Mesendoderm (in vitro differentiated cells): ENCODE data around the gene SPTA1. TPM values are rescaled to one million over a fixed set of nuclear protein-coding genes. Genes with fewer than 3 reads are reported as not detected.

ENCODE experiments used
- DNase-seq: peaks from one replicate; pipeline ENCODE4 v3.0.0; 2013
- H2AK5ac ChIP-seq: 2 replicates; pipeline ENCODE4 v1.6.1; 2013; ENCODE audit warnings: low read length, inconsistent platforms
- H2BK120ac ChIP-seq: 2 replicates; pipeline ENCODE4 v1.6.1; 2013; ENCODE audit warnings: low read depth, mild to moderate bottlenecking, low read length, moderate library complexity, mixed read lengths
- H2BK15ac ChIP-seq: replicated peaks from 2 replicates; pipeline ENCODE4 v1.6.1; 2013; ENCODE audit warnings: low read depth, mild to moderate bottlenecking, moderate library complexity
- H2BK5ac ChIP-seq: 2 replicates; pipeline ENCODE4 v1.6.1; 2013; ENCODE audit warnings: low read length, inconsistent platforms
- H3K18ac ChIP-seq: 2 replicates; pipeline ENCODE4 v1.6.1; 2013; ENCODE audit warnings: mild to moderate bottlenecking, low read length, mixed read lengths
- H3K23ac ChIP-seq: one replicate; pipeline ENCODE4 v1.6.1; 2013; ENCODE audit warnings: low read length
- H3K27ac ChIP-seq: 2 replicates; pipeline ENCODE4 v1.5.1; 2013; ENCODE audit warnings: low read depth, mild to moderate bottlenecking, inconsistent platforms, low read length, moderate library complexity
- H3K27me3 ChIP-seq: 2 replicates; pipeline ENCODE4 v1.6.1; 2013; ENCODE audit warnings: low read length, control low read depth, mild to moderate bottlenecking, inconsistent platforms; ENCODE audit not compliant: insufficient read depth, poor library complexity
- H3K36me3 ChIP-seq: 2 replicates; pipeline ENCODE4 v1.6.1; 2013; ENCODE audit warnings: low read length, inconsistent platforms; ENCODE audit not compliant: control insufficient read depth, insufficient read depth
- H3K4ac ChIP-seq: one replicate; pipeline ENCODE4 v1.6.1; 2013; ENCODE audit warnings: low read depth, mild to moderate bottlenecking, low read length, moderate library complexity
- H3K4me1 ChIP-seq: 2 replicates; pipeline ENCODE4 v1.6.1; 2013; ENCODE audit warnings: low read depth, low read length, inconsistent platforms; ENCODE audit not compliant: control insufficient read depth
- H3K4me2 ChIP-seq: 2 replicates; pipeline ENCODE4 v1.6.1; 2013; ENCODE audit warnings: low read length
- H3K4me3 ChIP-seq: 2 replicates; pipeline ENCODE4 v1.5.1; 2013; ENCODE audit warnings: mild to moderate bottlenecking, low read length
- H3K56ac ChIP-seq: one replicate; pipeline ENCODE4 v1.6.1; 2013; ENCODE audit warnings: low read length
- H3K79me1 ChIP-seq: 2 replicates; pipeline ENCODE4 v1.6.1; 2013; ENCODE audit warnings: low read length, inconsistent platforms
- H3K79me2 ChIP-seq: 2 replicates; pipeline ENCODE4 v1.6.1; 2013; ENCODE audit warnings: mild to moderate bottlenecking, low read length; ENCODE audit not compliant: control insufficient read depth, insufficient read depth
- H3K9ac ChIP-seq: 2 replicates; pipeline ENCODE4 v1.6.1; 2013; ENCODE audit warnings: low read length, inconsistent platforms
- H4K5ac ChIP-seq: one replicate; pipeline ENCODE4 v1.6.1; 2013; ENCODE audit warnings: low read length
- H4K8ac ChIP-seq: one replicate; pipeline ENCODE4 v1.6.1; 2013; ENCODE audit warnings: low read depth, mild to moderate bottlenecking, control low read depth, low read length, moderate library complexity
- WGBS: extraction: QIAGEN DNeasy Blood & Tissue Kit; methylation state at CpG from one replicate; pipeline ENCODE4 v1.1.7; 2013; ENCODE audit warnings: low lambda C conversion rate, missing lambda C conversion rate; ENCODE audit not compliant: insufficient coverage; ENCODE audit errors: extremely low coverage; 5-methylcytosine and 5-hydroxymethylcytosine counted together
- polyA plus RNA-seq, 2 experiments: library from polyadenylated mRNA; stranded (reverse); fragments of 200-250 nt; gene quantifications; one replicate each; pipeline ENCODE4 v1.2.3, GENCODE V29; 2013

Gene SPTA1
- 0.01 TPM for polyA plus RNA-seq (2013, experiment 1 of 2)
- polyA plus RNA-seq (2013, experiment 2 of 2), result 0.04 TPM

DNA sequence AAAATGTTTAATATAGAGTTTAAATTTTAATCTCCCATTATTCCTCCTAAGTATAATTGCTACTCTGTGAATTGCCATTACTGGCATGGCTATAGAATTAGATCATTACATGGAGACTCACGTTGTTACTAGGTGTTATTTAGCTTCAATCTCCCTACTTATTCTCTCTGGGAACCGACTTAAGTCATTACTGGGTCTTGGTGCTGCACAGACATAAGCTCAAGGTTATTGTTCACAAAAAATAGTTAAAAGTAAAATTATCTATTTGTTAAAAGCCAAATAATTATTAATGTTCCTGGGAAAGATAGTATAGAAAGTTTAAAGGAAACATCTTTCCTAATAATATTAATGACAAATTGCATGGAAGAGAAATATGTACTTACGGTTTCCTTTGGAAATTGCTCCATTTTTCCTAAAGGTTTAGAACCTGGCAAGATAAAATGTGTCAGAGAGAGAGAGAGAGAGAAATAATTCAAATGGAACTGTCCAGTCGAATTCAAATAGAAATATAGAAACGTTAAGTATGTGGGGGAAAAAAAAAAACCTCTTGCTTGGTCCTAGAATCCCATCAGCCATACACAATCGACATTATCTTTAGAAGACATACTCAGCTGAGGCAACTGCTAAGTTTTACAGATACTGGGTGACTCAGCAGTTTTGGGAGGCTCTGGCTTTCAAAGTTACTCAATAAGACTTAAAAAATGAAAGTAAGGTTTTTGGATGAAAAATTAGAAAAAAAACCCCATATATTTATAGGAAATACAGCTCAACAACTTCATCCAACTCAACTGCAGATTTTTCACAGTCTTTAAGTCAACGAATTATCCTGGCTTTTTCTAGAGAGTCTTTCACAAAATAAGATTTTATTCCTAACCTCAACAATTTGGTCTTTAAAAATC, at the start of gene SPTA1:
Gene SPTA1 (minus strand): TSS at position 605 of the 899 bp plus-strand sequence. CDS start 198 bp downstream, at position 407.
- no CpG with 5 or more reads among the region's 7 CpGs for WGBS
- no peak within 1 kb of the TSS for H2BK15ac ChIP-seq
- H3K79me1 ChIP-seq, result no peaks in the 10 kb centered on the region
- no peak within 1 kb of the TSS for H2BK120ac ChIP-seq
- no peak within 1 kb of the TSS for H3K4me2 ChIP-seq
- H2BK5ac ChIP-seq, result no peak within 1 kb of the TSS
- no peaks in the 10 kb centered on the region for H3K4me1 ChIP-seq
- no peak within 1 kb of the TSS for H3K4me3 ChIP-seq
- peak; percentile 10 for DNase-seq
- no peak within 1 kb of the TSS for H3K18ac ChIP-seq
- H3K9ac ChIP-seq, result no peak within 1 kb of the TSS
- no peak within 1 kb of the TSS for H3K27ac ChIP-seq
- no peak within 1 kb of the TSS for H4K8ac ChIP-seq
- no peak within 1 kb of the TSS for H3K4ac ChIP-seq
- no peak within 1 kb of the TSS for H4K5ac ChIP-seq
- no peaks in the 10 kb centered on the region for H3K36me3 ChIP-seq
- no peak within 1 kb of the TSS for H2AK5ac ChIP-seq
- no peak within 1 kb of the TSS for H3K56ac ChIP-seq
- H3K23ac ChIP-seq, result no peak within 1 kb of the TSS
- no peaks in the 10 kb centered on the region for H3K79me2 ChIP-seq
- H3K27me3 ChIP-seq, result no peaks in the 10 kb centered on the region

GRCh38 chr1:158735848-158736247, 49.3 kb upstream of the SPTA1 start:
- Histone ChIP-seq H2AK5ac (no peak overlapping the region), H2BK15ac (no peak overlapping the region), H4K5ac (no peak overlapping the region), H3K56ac (no peak overlapping the region), H3K27ac (no peak overlapping the region), H3K27me3 (no peaks in the 10 kb centered on the region), H3K18ac (no peak overlapping the region), H3K79me1 (no peaks in the 10 kb centered on the region), H2BK120ac (no peak overlapping the region), H3K79me2 (no peaks in the 10 kb centered on the region), H3K4ac (no peak overlapping the region), H3K36me3 (no peaks in the 10 kb centered on the region), H3K4me1 (no peaks in the 10 kb centered on the region), H3K4me2 (no peak overlapping the region), H3K4me3 (no peak overlapping the region), H3K9ac (no peak overlapping the region), H2BK5ac (no peak overlapping the region), H3K23ac (no peak overlapping the region), H4K8ac (no peak overlapping the region)
- no peak for DNase-seq

DNA sequence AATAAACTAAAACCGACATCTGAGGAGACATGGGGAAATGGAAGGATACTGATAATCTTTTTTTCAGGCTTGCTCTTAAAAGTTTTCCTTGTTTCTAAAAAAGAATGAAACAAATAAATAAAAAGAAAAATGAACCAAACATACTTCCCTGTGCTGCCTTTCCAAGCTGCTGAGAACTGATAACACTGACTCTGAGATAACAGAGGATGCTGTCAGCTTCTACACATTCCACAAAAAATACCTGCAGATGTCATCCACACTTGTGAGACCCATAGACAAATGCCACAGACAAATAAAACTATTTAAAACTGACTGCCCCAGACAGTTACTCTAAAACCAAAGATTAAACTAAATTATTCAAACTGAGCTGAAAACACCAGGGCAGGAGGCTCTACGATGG, 46.0 kb upstream of the SPTA1 start:
- Histone ChIP-seq H2AK5ac (no peak overlapping the region), H3K4me1 (no peaks in the 10 kb centered on the region), H3K4me3 (no peak overlapping the region), H2BK120ac (no peak overlapping the region), H3K79me2 (no peaks in the 10 kb centered on the region), H4K8ac (no peak overlapping the region), H3K4me2 (no peak overlapping the region), H3K9ac (no peak overlapping the region), H3K27me3 (no peaks in the 10 kb centered on the region), H3K79me1 (no peaks in the 10 kb centered on the region), H4K5ac (no peak overlapping the region), H3K18ac (no peak overlapping the region), H3K36me3 (no peaks in the 10 kb centered on the region), H3K56ac (no peak overlapping the region), H3K27ac (no peak overlapping the region), H3K23ac (no peak overlapping the region), H2BK5ac (no peak overlapping the region), H2BK15ac (no peak overlapping the region), H3K4ac (no peak overlapping the region)
- WGBS, result no CpG with 5 or more reads among the region's 2 CpGs
- DNase-seq, result no peak

GRCh38 chr1:158731707-158732106, 45.2 kb upstream of the SPTA1 start:
- Histone ChIP-seq H2BK15ac (no peak overlapping the region), H4K8ac (no peak overlapping the region), H3K9ac (no peak overlapping the region), H3K27ac (no peak overlapping the region), H2BK120ac (no peak overlapping the region), H3K4me1 (no peaks in the 10 kb centered on the region), H2BK5ac (no peak overlapping the region), H3K79me1 (no peaks in the 10 kb centered on the region), H3K79me2 (no peaks in the 10 kb centered on the region), H3K4me3 (no peak overlapping the region), H3K36me3 (no peaks in the 10 kb centered on the region), H3K4me2 (no peak overlapping the region), H3K18ac (no peak overlapping the region), H2AK5ac (no peak overlapping the region), H3K27me3 (no peaks in the 10 kb centered on the region), H3K23ac (no peak overlapping the region), H3K4ac (no peak overlapping the region), H4K5ac (no peak overlapping the region), H3K56ac (no peak overlapping the region)
- no peak for DNase-seq
- no CpG with 5 or more reads among the region's 4 CpGs for WGBS

GRCh38 chr1:158730453-158730852, 43.9 kb upstream of the SPTA1 start:
- Histone ChIP-seq H3K4me2 (no peak overlapping the region), H3K23ac (no peak overlapping the region), H2BK120ac (no peak overlapping the region), H4K8ac (no peak overlapping the region), H3K9ac (no peak overlapping the region), H3K4ac (no peak overlapping the region), H2BK15ac (no peak overlapping the region), H3K27me3 (no peaks in the 10 kb centered on the region), H3K79me2 (no peaks in the 10 kb centered on the region), H3K79me1 (no peaks in the 10 kb centered on the region), H3K4me1 (no peaks in the 10 kb centered on the region), H3K18ac (no peak overlapping the region), H2AK5ac (no peak overlapping the region), H3K27ac (no peak overlapping the region), H3K36me3 (no peaks in the 10 kb centered on the region), H3K56ac (no peak overlapping the region), H2BK5ac (no peak overlapping the region), H4K5ac (no peak overlapping the region), H3K4me3 (no peak overlapping the region)
- WGBS, result no CpG with 5 or more reads among the region's 4 CpGs
- DNase-seq, result no peak
